MM.1S (cell line): ENCODE data around the gene ZNF724.

Experiments
- DNase-seq: peaks from one replicate; pipeline ENCODE4 v3.0.0-alpha.2; 2015
- H2AFZ ChIP-seq: fragments of 300-600 bp; sonication (generic); 2 replicates; pipeline ENCODE4 v1.6.0; 2016; ENCODE audit warnings: antibody characterized with exemption, low read length
- H3F3A ChIP-seq: fragments of 300-600 bp; sonication (generic); 2 replicates; pipeline ENCODE4 v1.6.1; 2016; ENCODE audit warnings: mild to moderate bottlenecking, antibody characterized with exemption, low read length, moderate library complexity, mixed read lengths; ENCODE audit not compliant: insufficient read depth
- H3K27ac ChIP-seq: fragments of 300-600 bp; sonication (generic); 2 replicates; pipeline ENCODE4 v1.5.1; 2016; ENCODE audit warnings: mild to moderate bottlenecking, low read length
- H3K27me3 ChIP-seq: fragments of 300-600 bp; sonication (generic); replicated peaks from 2 replicates; pipeline ENCODE4 v1.6.0; 2016; ENCODE audit warnings: low read length; ENCODE audit not compliant: insufficient read depth
- H3K36me3 ChIP-seq: fragments of 300-600 bp; sonication (generic); replicated peaks from 2 replicates; pipeline ENCODE4 v1.6.1; 2016; ENCODE audit warnings: mild to moderate bottlenecking, low read length, mixed read lengths; ENCODE audit not compliant: insufficient read depth
- H3K4me1 ChIP-seq: fragments of 300-600 bp; sonication (generic); 2 replicates; pipeline ENCODE4 v1.6.1; 2016; ENCODE audit warnings: low read length, mixed read lengths
- H3K4me2 ChIP-seq: fragments of 300-600 bp; sonication (generic); 2 replicates; pipeline ENCODE4 v1.6.0; 2016; ENCODE audit warnings: low read depth, low read length
- H3K4me3 ChIP-seq: fragments of 300-600 bp; sonication (generic); 2 replicates; pipeline ENCODE4 v1.5.1; 2016; ENCODE audit warnings: low read length, mixed read lengths
- H3K79me2 ChIP-seq: fragments of 300-600 bp; sonication (generic); 2 replicates; pipeline ENCODE4 v1.6.1; 2016; ENCODE audit warnings: mixed run types, low read length, mixed read lengths
- H3K9ac ChIP-seq: fragments of 300-600 bp; sonication (generic); 2 replicates; pipeline ENCODE4 v1.6.1; 2016; ENCODE audit warnings: low read length, mixed read lengths
- H3K9me2 ChIP-seq: fragments of 300-600 bp; sonication (generic); replicated peaks from 2 replicates; pipeline ENCODE4 v1.6.1; 2016; ENCODE audit warnings: mild to moderate bottlenecking, low read length, mixed read lengths; ENCODE audit not compliant: insufficient read depth
- H3K9me3 ChIP-seq: fragments of 300-600 bp; sonication (generic); replicated peaks from 2 replicates; pipeline ENCODE4 v1.6.1; 2016; ENCODE audit warnings: mild to moderate bottlenecking, low read length, mixed read lengths; ENCODE audit not compliant: insufficient read depth
- H4K20me1 ChIP-seq: fragments of 300-600 bp; sonication (generic); 2 replicates; pipeline ENCODE4 v1.6.1; 2016; ENCODE audit warnings: mild to moderate bottlenecking, low read length, moderate library complexity, mixed read lengths; ENCODE audit not compliant: insufficient read depth
- EZH2 ChIP-seq: fragments of 300-600 bp; sonication (generic); optimal IDR thresholded peaks from 2 replicates; pipeline ENCODE3; 2017; ENCODE audit warnings: low read depth, mild to moderate bottlenecking, antibody characterized with exemption, low read length, mixed read lengths
- EZH2phosphoT487 ChIP-seq: fragments of 300-600 bp; sonication (generic); IDR thresholded peaks from 2 replicates; pipeline ENCODE4 v1.6.1; 2018; ENCODE audit warnings: antibody characterized with exemption, low read length
- TF ChIP-seq, protein P1 (sequence below): fragments of 300-600 bp; sonication (generic); IDR thresholded peaks from 2 replicates; pipeline ENCODE4 v1.5.1; 2016; ENCODE audit warnings: antibody characterized with exemption, low read length, mixed read lengths

Gene ZNF724

DNA sequence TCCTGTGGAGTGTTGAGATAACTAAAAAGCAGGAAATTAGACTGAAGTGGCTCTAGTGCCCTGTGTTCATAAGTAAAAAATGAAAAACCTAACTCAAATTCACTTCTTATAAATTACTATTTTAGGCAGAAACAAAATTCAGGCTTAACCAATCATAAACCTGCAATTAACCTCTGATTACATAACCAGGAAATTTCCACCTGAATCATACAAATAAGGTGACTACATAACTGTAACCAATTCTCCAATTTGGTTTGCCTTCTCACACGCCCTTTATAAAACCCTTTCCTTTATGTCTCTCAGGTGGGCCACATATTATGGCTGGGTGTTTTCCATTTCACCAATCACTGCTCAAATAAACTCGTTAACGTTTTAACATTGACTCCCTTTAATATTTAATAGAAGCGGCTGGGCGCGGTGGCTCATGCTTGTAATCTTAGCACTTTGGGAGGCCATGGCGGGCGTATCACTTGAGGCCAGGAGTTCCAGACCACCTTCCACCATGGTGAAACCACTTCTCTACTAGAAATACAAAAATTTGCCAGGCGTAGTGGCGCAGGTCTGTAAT is 22.9 kb upstream of the ZNF724 start:
- Histone ChIP-seq H3K4me2 (peak overlapping the region; percentile 62; the same call in 1 of the 2 replicates), H3K27me3 (no peaks in the 10 kb centered on the region), H3K4me3 (peak overlapping the region; percentile 93), H3K36me3 (no peaks in the 10 kb centered on the region), H3K27ac (no peak overlapping the region), H2AFZ (peak overlapping the region; percentile 99; the same call in 1 of the 2 replicates), H3K9me2 (no peaks in the 10 kb centered on the region), H3K79me2 (peaks cover 8% of the 10 kb centered on the region; the same call in 1 of the 2 replicates), H3K9ac (peak overlapping the region; percentile 62; the same call in 1 of the 2 replicates), H3F3A (no peaks in the 10 kb centered on the region), H3K9me3 (no peaks in the 10 kb centered on the region), H4K20me1 (no peaks in the 10 kb centered on the region), H3K4me1 (no peaks in the 10 kb centered on the region)
- peak; percentile 7 for DNase-seq
- TF ChIP-seq, protein P1, sequence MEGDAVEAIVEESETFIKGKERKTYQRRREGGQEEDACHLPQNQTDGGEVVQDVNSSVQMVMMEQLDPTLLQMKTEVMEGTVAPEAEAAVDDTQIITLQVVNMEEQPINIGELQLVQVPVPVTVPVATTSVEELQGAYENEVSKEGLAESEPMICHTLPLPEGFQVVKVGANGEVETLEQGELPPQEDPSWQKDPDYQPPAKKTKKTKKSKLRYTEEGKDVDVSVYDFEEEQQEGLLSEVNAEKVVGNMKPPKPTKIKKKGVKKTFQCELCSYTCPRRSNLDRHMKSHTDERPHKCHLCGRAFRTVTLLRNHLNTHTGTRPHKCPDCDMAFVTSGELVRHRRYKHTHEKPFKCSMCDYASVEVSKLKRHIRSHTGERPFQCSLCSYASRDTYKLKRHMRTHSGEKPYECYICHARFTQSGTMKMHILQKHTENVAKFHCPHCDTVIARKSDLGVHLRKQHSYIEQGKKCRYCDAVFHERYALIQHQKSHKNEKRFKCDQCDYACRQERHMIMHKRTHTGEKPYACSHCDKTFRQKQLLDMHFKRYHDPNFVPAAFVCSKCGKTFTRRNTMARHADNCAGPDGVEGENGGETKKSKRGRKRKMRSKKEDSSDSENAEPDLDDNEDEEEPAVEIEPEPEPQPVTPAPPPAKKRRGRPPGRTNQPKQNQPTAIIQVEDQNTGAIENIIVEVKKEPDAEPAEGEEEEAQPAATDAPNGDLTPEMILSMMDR, result no peak
- no peak for TF ChIP-seq EZH2phosphoT487
- TF ChIP-seq EZH2, result no peak

DNA sequence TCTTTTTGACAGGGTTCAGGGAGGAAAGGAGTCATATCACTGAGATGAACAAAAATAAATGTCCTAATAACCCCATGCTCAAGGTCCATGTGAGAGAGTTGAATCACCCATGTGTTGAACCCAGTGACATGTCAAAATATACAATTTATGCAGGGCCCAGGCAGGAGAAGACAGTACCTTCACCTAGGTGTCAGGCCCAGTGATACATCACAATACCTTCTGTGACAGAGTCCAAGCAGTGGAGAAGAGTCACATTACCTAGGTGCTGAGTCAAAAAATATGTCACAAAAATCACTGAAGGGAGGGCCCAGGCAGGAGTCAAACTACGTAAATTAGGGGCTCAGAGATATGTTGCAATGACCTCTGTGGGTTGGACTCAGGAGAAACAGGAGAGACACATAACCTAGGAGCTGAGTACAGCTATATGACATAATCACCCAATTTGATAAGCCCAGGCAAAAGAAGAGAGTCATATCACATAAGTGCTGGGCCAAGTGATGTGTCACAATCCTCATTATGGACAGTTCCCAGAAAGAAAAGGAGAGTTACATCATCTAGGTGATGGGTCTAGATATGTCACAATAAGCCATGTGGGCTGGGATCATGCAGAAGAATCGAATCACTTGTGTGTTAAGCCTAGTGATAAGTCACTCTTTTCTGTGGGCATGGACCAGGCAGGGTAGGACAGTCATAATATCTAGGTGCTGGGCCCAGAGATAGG is 13.8 kb upstream of the ZNF724 start:
- Histone ChIP-seq H3K9ac (no peak overlapping the region), H3K27me3 (no peaks in the 10 kb centered on the region), H2AFZ (no peak overlapping the region), H3K36me3 (no peaks in the 10 kb centered on the region; the same call in 1 of the 2 replicates), H3K9me2 (no peaks in the 10 kb centered on the region), H4K20me1 (no peaks in the 10 kb centered on the region), H3F3A (no peaks in the 10 kb centered on the region), H3K9me3 (no peaks in the 10 kb centered on the region), H3K4me3 (no peak overlapping the region), H3K27ac (no peak overlapping the region), H3K79me2 (no peaks in the 10 kb centered on the region), H3K4me1 (no peaks in the 10 kb centered on the region), H3K4me2 (no peak overlapping the region)
- DNase-seq, result no peak
- no peak for TF ChIP-seq EZH2phosphoT487

DNA sequence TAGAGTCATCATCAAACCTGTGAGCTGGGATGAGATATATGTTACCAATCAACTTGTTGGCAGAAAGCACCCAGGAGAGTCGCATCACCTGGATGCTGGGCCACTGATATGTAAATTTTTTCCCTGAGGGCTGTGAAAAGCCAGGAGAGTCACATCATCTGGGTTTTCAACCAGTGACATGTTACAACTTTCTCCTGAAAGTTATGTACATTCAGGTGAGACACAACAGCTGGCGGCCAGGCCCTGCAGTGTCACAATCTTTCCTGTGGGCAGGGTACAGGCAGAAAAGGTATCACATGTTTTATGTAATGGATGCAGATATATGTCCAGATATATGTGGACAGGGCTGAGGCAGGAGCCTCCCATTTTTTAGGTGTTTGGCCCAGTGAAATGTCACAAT is 13.2 kb upstream of the ZNF724 start:
- no peaks in the 10 kb centered on the region for H3K79me2 ChIP-seq
- no peak overlapping the region for H3K4me2 ChIP-seq
- DNase-seq, result no peak
- no peaks in the 10 kb centered on the region for H3K4me1 ChIP-seq
- no peaks in the 10 kb centered on the region for H3K9me2 ChIP-seq
- no peaks in the 10 kb centered on the region for H3F3A ChIP-seq
- H3K9me3 ChIP-seq, result no peaks in the 10 kb centered on the region
- TF ChIP-seq, protein P1, result no peak
- no peak for TF ChIP-seq EZH2
- TF ChIP-seq EZH2phosphoT487, result no peak
- H3K9ac ChIP-seq, result no peak overlapping the region
- no peak overlapping the region for H3K4me3 ChIP-seq
- H2AFZ ChIP-seq, result no peak overlapping the region
- H3K36me3 ChIP-seq, result no peaks in the 10 kb centered on the region; the same call in 1 of the 2 replicates
- H3K27me3 ChIP-seq, result no peaks in the 10 kb centered on the region
- no peaks in the 10 kb centered on the region for H4K20me1 ChIP-seq
- no peak overlapping the region for H3K27ac ChIP-seq

DNA sequence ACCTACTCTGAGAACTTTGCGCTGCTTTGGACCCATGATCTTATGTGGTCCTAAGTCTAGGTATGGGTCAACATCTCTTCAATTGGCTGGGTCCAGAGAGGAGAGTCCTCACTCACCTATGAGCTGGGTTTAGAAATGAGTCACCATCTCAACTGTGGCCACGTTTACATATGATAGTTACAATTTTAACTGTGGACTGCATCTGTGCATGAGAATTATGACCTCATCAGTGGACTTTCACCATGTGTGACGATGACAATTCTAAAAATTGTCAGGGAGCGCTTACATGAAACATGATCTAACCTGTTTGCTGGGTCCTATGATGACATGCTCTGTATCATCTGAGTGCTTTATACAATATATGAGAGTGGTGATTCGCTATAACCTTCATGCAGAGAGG is 12.7 kb upstream of the ZNF724 start:
- H3K9me3 ChIP-seq, result no peaks in the 10 kb centered on the region
- H3K9ac ChIP-seq, result no peak overlapping the region
- no peaks in the 10 kb centered on the region for H3K27me3 ChIP-seq
- no peaks in the 10 kb centered on the region for H3F3A ChIP-seq
- no peak overlapping the region for H3K4me3 ChIP-seq
- H3K79me2 ChIP-seq, result no peaks in the 10 kb centered on the region
- no peak overlapping the region for H3K4me2 ChIP-seq
- H2AFZ ChIP-seq, result no peak overlapping the region
- DNase-seq, result no peak
- no peaks in the 10 kb centered on the region for H4K20me1 ChIP-seq
- TF ChIP-seq EZH2, result no peak
- no peak for TF ChIP-seq EZH2phosphoT487
- TF ChIP-seq, protein P1, result no peak
- no peaks in the 10 kb centered on the region for H3K4me1 ChIP-seq
- H3K36me3 ChIP-seq, result no peaks in the 10 kb centered on the region; the same call in 1 of the 2 replicates
- no peaks in the 10 kb centered on the region for H3K9me2 ChIP-seq
- H3K27ac ChIP-seq, result no peak overlapping the region
